Kidney epithelial cell (primary cell): ENCODE measurements around the gene ADGRA3. TPM values are rescaled to one million over a fixed set of nuclear protein-coding genes. Genes with fewer than 3 reads are reported as not detected.

Source experiments
- DNase-seq: peaks from one replicate; pipeline ENCODE4 v3.0.0-alpha.2; 2010; ENCODE audit warnings: low read depth
- H3K27me3 ChIP-seq: 2 replicates; pipeline ENCODE4 v1.6.0; 2011; ENCODE audit warnings: low read length; ENCODE audit not compliant: control insufficient read depth, insufficient read depth
- H3K36me3 ChIP-seq: 2 replicates; pipeline ENCODE4 v1.5.1; 2011; ENCODE audit warnings: low read length; ENCODE audit not compliant: control insufficient read depth, insufficient read depth
- H3K4me3 ChIP-seq: 2 replicates; pipeline ENCODE4 v1.5.1; 2011; ENCODE audit warnings: low read depth, mild to moderate bottlenecking, control low read depth, low read length
- total RNA-seq: library from RNA; depleted of rRNA; stranded (reverse); fragments of >200 nt; gene quantifications from 2 replicates; pipeline ENCODE4 v1.2.3, GENCODE V29; 2015
- TF ChIP-seq, protein P1 (sequence below): IDR thresholded peaks from 2 replicates; pipeline ENCODE4 v1.5.1; 2011; ENCODE audit warnings: mild to moderate bottlenecking, moderate library complexity, low read length, control low read depth, inconsistent platforms; ENCODE audit not compliant: insufficient read depth, poor library complexity, severe bottlenecking

Gene ADGRA3
- total RNA-seq, 1 donor from 2014 or later = 30.5 TPM

- Histone ChIP-seq H3K27me3 (no peaks in the 10 kb centered on the region), H3K4me3 (no peak overlapping the region), H3K36me3 (no peaks in the 10 kb centered on the region)
- DNase-seq = no peak
- TF ChIP-seq, protein P1, sequence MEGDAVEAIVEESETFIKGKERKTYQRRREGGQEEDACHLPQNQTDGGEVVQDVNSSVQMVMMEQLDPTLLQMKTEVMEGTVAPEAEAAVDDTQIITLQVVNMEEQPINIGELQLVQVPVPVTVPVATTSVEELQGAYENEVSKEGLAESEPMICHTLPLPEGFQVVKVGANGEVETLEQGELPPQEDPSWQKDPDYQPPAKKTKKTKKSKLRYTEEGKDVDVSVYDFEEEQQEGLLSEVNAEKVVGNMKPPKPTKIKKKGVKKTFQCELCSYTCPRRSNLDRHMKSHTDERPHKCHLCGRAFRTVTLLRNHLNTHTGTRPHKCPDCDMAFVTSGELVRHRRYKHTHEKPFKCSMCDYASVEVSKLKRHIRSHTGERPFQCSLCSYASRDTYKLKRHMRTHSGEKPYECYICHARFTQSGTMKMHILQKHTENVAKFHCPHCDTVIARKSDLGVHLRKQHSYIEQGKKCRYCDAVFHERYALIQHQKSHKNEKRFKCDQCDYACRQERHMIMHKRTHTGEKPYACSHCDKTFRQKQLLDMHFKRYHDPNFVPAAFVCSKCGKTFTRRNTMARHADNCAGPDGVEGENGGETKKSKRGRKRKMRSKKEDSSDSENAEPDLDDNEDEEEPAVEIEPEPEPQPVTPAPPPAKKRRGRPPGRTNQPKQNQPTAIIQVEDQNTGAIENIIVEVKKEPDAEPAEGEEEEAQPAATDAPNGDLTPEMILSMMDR = no peak
These were observed 33.4 kb downstream of the ADGRA3 start for GRCh38 chr4:22482250-22483127.

DNA sequence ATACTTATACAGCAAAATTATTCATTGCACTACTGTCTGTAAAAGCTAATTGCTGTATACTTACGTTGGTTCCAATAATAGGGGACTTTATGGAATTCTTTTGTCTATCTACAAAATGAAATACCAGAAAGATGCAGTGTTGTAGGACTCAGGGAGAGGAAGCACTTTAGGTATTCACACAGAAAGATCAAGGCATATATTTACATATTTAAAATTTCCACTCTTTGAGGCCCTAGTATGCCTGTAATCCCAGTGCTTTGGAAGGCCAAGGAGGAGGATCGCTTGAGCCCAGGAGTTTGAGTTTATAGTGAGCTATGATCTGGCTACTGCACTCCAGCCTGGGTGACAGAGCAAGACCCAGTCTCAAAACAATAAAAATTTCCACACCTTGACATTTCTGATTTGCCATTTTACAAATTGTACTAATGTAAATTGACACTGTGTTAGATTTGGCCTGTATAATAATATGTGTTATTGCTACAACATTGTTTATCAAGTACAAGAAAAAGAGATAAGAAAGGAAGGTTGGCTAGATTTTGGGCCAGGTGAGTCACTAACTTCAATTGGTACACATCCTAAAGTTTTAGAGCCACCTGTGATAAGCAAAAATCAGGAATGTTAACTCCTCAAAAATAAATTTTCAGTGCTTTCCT, 35.1 kb downstream of the ADGRA3 start:
- H3K4me3 ChIP-seq = no peak overlapping the region
- no peak for DNase-seq
- no peaks in the 10 kb centered on the region for H3K36me3 ChIP-seq
- no peaks in the 10 kb centered on the region for H3K27me3 ChIP-seq
- TF ChIP-seq, protein P1 = no peak

DNA sequence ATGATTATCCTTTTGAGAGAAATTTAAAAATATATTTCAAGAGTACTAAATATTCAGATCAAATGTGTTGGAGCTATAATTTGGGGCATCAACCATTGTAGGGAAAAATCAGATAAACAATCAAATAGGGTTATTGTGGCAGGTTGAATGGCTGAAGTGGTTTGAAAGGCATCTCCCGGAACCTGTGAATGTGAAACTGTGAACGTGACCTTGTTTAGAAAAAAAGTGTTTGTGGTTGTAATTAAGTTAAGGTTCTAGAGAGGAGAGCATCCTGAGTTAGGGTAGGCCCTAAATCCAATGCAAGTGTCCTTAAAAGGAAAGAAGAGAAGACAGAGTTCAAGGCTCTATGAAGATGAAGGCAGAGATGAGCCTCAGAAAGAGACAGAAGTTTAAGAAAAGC, 37.4 kb downstream of the ADGRA3 start:
- DNase-seq = no peak
- H3K36me3 ChIP-seq = no peaks in the 10 kb centered on the region
- H3K27me3 ChIP-seq = no peaks in the 10 kb centered on the region
- no peak overlapping the region for H3K4me3 ChIP-seq
- TF ChIP-seq, protein P1 = no peak

DNA sequence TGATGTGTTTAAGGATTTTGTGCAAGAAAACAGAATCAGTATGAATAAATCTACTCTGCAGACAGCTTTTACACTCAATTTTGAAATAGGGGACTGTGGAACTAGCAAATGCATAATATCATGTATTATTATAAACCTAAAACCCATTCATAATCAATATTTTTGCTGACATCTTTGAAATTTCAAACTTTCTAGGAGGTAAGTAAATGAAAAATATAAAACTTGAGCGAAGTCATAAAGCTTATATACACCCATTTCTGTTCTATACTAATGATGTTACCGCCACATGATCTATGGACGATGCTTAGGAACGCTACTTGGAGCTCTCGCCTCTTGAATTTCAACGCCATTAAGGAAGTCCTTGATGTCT, 38.1 kb downstream of the ADGRA3 start:
- TF ChIP-seq, protein P1 = no peak
- Histone ChIP-seq H3K27me3 (no peaks in the 10 kb centered on the region), H3K4me3 (no peak overlapping the region), H3K36me3 (no peaks in the 10 kb centered on the region)
- no peak for DNase-seq

- DNase-seq = no peak
- Histone ChIP-seq H3K36me3 (no peaks in the 10 kb centered on the region), H3K4me3 (no peak overlapping the region), H3K27me3 (no peaks in the 10 kb centered on the region)
- TF ChIP-seq, protein P1 = no peak
These were observed 38.6 kb downstream of the ADGRA3 start for GRCh38 chr4:22477136-22477812.
